Activated naive CD8-positive, alpha-beta T cell treated with anti-CD3 and anti-CD28 coated beads, Interleukin-2, amount 10 ng/mL, durations not matched to agents 7 days and 5 days (primary cell): ENCODE measurements around the gene TRAF3. TPM values are rescaled to one million over a fixed set of nuclear protein-coding genes. Genes with fewer than 3 reads are reported as not detected.
"Not testable (repeated sequence)": the region's sequence is repeated elsewhere in the genome, so short reads cannot be mapped to it uniquely, and the experiment has no call there.

Experiments
- ATAC-seq: fragments of 150-1000 bp; cut with Tn5 transposase; one replicate; pipeline ENCODE4 v1.10.0; 2021; ENCODE audit warnings: low read depth, moderate library complexity
- POLR2A ChIA-PET: fragments of 350-600 bp; sonication (Branson Sonifier 250); formaldehyde crosslinking; loops from one replicate; lab custom pipeline; 2021; ENCODE audit warnings: antibody characterized with exemption; lab: Charles Lee
- DNase-seq: peaks from one replicate; pipeline ENCODE4 v3.0.0; 2021
- H3K27ac Mint-ChIP-seq: one replicate; pipeline ENCODE4 v1.8.0; 2022; ENCODE audit warnings: mild to moderate bottlenecking, mixed read lengths
- H3K27me3 Mint-ChIP-seq: one replicate; pipeline ENCODE4 v1.8.0; 2022; ENCODE audit warnings: mild to moderate bottlenecking, moderate library complexity, mixed read lengths
- H3K36me3 Mint-ChIP-seq: one replicate; pipeline ENCODE4 v1.8.0; 2021; ENCODE audit warnings: mild to moderate bottlenecking, mixed read lengths
- H3K4me1 Mint-ChIP-seq: one replicate; pipeline ENCODE4 v1.8.0; 2021; ENCODE audit warnings: mixed read lengths
- H3K4me3 Mint-ChIP-seq: one replicate; pipeline ENCODE4 v1.8.0; 2022; ENCODE audit warnings: mild to moderate bottlenecking, moderate library complexity, mixed read lengths
- H3K9me3 Mint-ChIP-seq: one replicate; pipeline ENCODE4 v1.8.0; 2021; ENCODE audit warnings: mixed read lengths
- total RNA-seq, 2 experiments: library from RNA; stranded (reverse); gene quantifications; one replicate each; pipeline ENCODE4 v1.2.3, GENCODE V29; 2021

The TRAF3 gene
- total RNA-seq, 2 experiments from 2014 or later, result 31.1 to 32.9 TPM

DNA sequence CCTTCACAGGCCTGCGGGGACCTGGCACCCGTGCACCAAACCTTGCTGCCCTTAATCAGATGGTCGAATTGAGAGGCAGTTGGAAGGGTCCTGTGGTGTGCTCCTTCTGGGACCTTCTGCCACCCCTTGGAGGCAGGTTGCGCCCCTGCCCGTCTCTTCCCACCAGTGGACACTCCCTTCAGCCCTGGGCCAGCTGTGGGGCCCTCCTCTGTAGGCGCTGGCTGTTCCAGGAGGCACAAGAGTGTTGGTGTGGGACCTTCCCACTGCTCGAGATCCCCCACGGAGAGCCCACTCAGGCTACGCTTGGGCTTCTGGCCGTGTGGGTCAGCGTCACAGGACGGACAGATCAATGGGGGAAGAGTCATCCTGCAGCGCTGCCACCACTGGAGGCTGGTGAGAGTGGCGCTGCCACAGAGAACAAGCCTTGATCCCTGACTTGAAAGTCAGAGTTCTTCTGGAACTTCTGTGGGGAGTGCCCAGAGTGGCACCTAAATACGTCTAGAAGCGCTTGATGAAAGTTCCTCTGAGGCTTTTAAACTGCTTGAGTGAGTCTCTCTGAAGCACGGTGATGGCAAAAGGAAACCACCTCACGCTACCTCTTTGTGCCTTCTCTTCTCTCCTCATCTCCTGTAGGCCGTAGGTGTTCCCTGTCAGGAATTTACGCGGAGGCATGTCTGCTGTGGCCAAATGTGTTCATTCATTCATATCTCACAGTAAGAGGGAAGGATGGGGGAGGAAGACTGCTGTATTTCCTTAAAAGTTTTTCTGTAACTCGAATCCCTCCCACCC is 48.3 kb downstream of the TRAF3 start:
- no peak for DNase-seq
- H3K4me3 Mint-ChIP-seq, result no peak overlapping the region
- H3K9me3 Mint-ChIP-seq, result no peaks in the 10 kb centered on the region
- H3K27ac Mint-ChIP-seq, result no peak overlapping the region
- no peak for ATAC-seq
- H3K27me3 Mint-ChIP-seq, result no peaks in the 10 kb centered on the region
- H3K36me3 Mint-ChIP-seq, result no peaks in the 10 kb centered on the region
- peaks cover 11% of the 10 kb centered on the region for H3K4me1 Mint-ChIP-seq
- POLR2A ChIA-PET, result no interaction called here

- Mint-ChIP-seq H3K4me1 (peaks cover 16% of the 10 kb centered on the region), H3K9me3 (no peaks in the 10 kb centered on the region), H3K27ac (no peak overlapping the region), H3K36me3 (peaks cover 2% of the 10 kb centered on the region), H3K27me3 (no peaks in the 10 kb centered on the region), H3K4me3 (no peak overlapping the region)
- no peak for ATAC-seq
- DNase-seq, result no peak
- POLR2A ChIA-PET, result no interaction called here
Measured at GRCh38 chr14:102826161-102826560, 48.9 kb downstream of the TRAF3 start.

DNA sequence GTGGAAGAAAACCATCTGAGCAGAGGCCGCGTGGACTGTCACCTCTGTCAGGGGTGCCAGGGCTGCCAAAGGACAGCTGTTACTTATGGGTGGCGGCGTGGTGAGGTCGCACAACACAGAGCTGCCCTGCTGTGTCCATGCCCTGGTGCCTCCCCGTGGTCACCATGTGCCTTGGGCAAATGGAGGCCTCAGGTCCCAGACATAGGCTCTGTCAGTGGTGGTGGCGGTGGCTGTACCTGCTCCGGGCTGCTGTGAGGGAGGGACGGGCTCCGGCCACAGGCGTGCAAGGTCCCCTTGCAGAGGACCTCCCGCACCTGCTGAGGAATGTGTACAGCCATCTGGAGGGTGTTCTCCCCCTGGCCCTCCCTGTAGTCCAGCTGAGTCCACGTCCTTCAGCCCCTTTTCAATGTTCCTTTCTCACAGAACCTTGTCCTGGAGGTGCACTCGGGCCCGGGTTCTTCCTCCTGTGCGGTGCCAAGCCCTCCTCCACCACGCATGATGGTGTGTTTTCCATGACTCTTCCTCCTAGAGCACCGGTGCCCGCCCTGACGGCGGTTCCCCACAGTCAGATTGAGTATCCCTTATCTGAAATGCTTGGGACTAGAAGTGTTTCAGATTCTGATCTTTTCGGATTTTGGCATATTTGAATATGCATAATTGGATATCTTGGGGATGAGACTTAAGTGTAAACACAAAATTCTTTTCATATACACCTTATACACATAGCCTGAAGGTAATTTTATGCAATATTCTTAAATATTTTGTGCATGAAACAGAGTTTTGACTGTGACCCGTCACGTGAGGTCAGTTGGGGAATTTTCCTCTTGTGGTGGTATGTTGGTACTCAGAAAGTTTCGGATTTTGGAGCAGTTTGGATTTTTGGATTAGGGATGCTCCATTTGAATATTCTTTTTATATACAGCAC is 49.8 kb downstream of the TRAF3 start:
- DNase-seq (no peak), ATAC-seq (no peak)
- H3K4me1 Mint-ChIP-seq, result peaks cover 16% of the 10 kb centered on the region
- H3K4me3 Mint-ChIP-seq, result no peak overlapping the region
- H3K27ac Mint-ChIP-seq, result no peak overlapping the region
- H3K9me3 Mint-ChIP-seq, result no peaks in the 10 kb centered on the region
- H3K36me3 Mint-ChIP-seq, result peaks cover 2% of the 10 kb centered on the region
- POLR2A ChIA-PET, result no interaction called here
- no peaks in the 10 kb centered on the region for H3K27me3 Mint-ChIP-seq

GRCh38 chr14:102827716-102828115 is 50.5 kb downstream of the TRAF3 start:
- H3K4me1 Mint-ChIP-seq, result peaks cover 16% of the 10 kb centered on the region
- no peak for ATAC-seq
- no peak overlapping the region for H3K27ac Mint-ChIP-seq
- no peaks in the 10 kb centered on the region for H3K27me3 Mint-ChIP-seq
- no peak overlapping the region for H3K4me3 Mint-ChIP-seq
- peaks cover 2% of the 10 kb centered on the region for H3K36me3 Mint-ChIP-seq
- POLR2A ChIA-PET, result no interaction called here
- H3K9me3 Mint-ChIP-seq, result no peaks in the 10 kb centered on the region
- no peak for DNase-seq

DNA sequence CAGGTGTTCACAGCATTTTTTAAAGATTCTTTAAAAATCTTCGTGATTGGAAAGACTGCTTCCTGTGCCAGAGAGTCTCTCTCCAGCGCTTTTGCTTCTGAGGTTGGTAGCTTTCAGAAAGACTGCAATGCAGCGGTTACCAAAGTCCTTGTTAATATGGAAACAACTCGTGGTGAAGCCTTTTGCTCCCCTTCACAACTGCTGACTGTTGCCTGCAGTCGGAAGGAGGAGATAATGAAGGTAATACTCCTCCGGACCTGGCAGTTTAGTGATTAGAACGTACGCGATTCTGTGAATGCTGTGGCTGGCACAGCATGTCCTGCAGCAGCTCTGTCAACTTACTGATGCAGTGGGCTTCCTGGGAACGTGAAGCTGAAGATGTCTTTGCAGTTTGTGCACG is 50.9 kb downstream of the TRAF3 start:
- Mint-ChIP-seq H3K36me3 (peaks cover 4% of the 10 kb centered on the region), H3K27ac (no peak overlapping the region), H3K4me1 (peaks cover 13% of the 10 kb centered on the region), H3K4me3 (no peak overlapping the region), H3K27me3 (no peaks in the 10 kb centered on the region), H3K9me3 (no peaks in the 10 kb centered on the region)
- no peak for DNase-seq
- POLR2A ChIA-PET, result no interaction called here
- ATAC-seq, result no peak

- peaks cover 9% of the 10 kb centered on the region for H3K36me3 Mint-ChIP-seq
- no peak for ATAC-seq
- DNase-seq, result no peak
- no peak overlapping the region for H3K4me3 Mint-ChIP-seq
- no peaks in the 10 kb centered on the region for H3K27me3 Mint-ChIP-seq
- H3K27ac Mint-ChIP-seq, result no peak overlapping the region
- peaks cover 13% of the 10 kb centered on the region for H3K4me1 Mint-ChIP-seq
- POLR2A ChIA-PET, result no interaction called here
- H3K9me3 Mint-ChIP-seq, result no peaks in the 10 kb centered on the region
Measured at GRCh38 chr14:102829016-102829548, 51.8 kb downstream of the TRAF3 start.

DNA sequence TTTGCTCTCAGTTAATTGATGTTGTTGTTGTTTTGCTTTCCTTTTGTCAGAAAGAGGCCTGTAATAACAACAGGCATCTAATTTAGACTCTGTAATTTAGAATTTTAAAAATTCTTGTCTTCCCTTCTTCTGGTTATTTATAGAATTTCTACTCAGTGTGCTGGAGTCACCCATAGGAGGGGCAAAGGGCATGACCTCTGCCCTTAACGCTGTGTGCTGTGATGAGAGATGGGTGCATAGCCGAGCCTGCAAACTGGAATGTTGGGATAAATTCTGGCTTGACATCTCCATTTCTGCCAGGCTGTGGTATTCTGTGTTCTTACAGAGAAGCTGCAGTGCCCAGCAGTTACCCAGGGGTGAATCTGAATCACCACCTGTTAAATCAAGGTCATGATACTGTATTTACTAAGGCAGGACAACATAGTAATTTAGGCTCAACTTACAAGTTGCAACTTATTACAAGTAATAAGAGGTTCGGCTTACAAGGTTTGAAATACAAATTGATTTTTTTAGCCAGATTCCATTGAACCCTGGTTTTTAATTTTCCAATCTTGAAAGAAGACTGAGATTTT is 53.3 kb downstream of the TRAF3 start:
- DNase-seq (no peak), ATAC-seq (no peak)
- H3K4me3 Mint-ChIP-seq, result no peak overlapping the region
- peaks cover 13% of the 10 kb centered on the region for H3K4me1 Mint-ChIP-seq
- H3K27ac Mint-ChIP-seq, result peak overlapping the region; percentile 43
- H3K27me3 Mint-ChIP-seq, result no peaks in the 10 kb centered on the region
- no peaks in the 10 kb centered on the region for H3K9me3 Mint-ChIP-seq
- POLR2A ChIA-PET, result no interaction called here
- H3K36me3 Mint-ChIP-seq, result peaks cover 13% of the 10 kb centered on the region

DNA sequence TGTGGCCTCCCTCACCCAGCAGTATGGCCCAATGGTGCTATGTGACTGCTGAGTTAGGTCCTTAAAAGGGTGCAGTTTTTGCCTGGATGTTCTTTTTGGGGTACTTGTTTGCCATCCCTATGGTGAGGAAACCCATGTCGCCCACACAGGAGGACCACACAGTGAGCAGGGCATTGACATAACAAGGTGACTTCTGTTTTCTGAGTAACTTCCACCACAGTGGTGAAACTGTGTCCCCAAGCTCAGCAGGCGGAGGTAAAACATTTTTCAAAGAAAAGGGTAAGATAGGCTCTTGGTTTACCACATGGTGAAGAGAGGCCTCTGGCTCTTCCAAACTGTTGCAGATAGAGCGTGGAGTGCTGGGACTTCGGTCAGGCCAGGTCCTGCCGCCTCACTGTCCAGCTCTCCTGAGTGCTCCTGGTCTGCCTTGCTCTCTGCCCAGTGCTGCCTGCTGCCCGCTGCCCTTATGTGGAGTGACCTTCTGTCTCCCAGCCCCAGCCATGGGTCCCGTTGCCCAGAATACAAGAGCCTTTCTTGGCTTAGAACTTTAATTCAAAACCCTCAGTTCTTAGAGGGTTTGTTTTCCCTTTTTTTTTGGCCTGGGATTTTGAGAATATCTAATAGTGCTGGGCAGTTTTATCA is 54.0 kb downstream of the TRAF3 start:
- POLR2A ChIA-PET, result no interaction called here
- Mint-ChIP-seq H3K4me3 (peak overlapping the region; percentile 18), H3K9me3 (no peaks in the 10 kb centered on the region), H3K4me1 (peaks cover 13% of the 10 kb centered on the region), H3K36me3 (peaks cover 13% of the 10 kb centered on the region), H3K27ac (peak overlapping the region; percentile 17), H3K27me3 (no peaks in the 10 kb centered on the region)
- ATAC-seq, result peak; percentile 60
- no peak for DNase-seq

GRCh38 chr14:102833341-102833740 is 56.1 kb downstream of the TRAF3 start:
- ATAC-seq, result no peak
- no peak overlapping the region for H3K4me3 Mint-ChIP-seq
- no peak overlapping the region for H3K27ac Mint-ChIP-seq
- H3K36me3 Mint-ChIP-seq, result peaks cover 13% of the 10 kb centered on the region
- peaks cover 13% of the 10 kb centered on the region for H3K4me1 Mint-ChIP-seq
- H3K27me3 Mint-ChIP-seq, result no peaks in the 10 kb centered on the region
- POLR2A ChIA-PET, result no interaction called here
- DNase-seq, result no peak
- no peaks in the 10 kb centered on the region for H3K9me3 Mint-ChIP-seq

DNA sequence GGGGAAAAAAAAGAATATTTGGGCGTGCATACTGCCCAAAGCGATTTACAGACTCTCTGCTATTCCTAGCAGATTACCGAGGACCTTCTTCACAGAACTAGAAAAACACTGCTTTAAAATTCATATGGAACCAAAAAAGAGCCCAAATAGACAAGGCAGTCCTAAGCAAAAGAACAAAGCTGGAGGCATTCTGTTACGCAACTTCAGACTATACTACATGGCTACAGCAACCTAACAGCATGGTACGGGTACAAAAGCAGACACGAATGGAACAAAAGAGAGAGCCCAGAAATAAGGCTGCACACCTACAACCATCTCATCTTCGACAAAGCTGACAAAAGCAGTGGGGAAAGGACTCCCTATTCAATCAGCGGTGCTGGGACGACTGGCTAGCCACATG is 56.7 kb downstream of the TRAF3 start:
- no peaks in the 10 kb centered on the region for H3K27me3 Mint-ChIP-seq
- H3K36me3 Mint-ChIP-seq, result peaks cover 13% of the 10 kb centered on the region
- ATAC-seq (no peak), DNase-seq (no peak)
- no peak overlapping the region for H3K27ac Mint-ChIP-seq
- no peak overlapping the region for H3K4me3 Mint-ChIP-seq
- H3K4me1 Mint-ChIP-seq, result peaks cover 13% of the 10 kb centered on the region
- POLR2A ChIA-PET, result no interaction called here
- no peaks in the 10 kb centered on the region for H3K9me3 Mint-ChIP-seq

DNA sequence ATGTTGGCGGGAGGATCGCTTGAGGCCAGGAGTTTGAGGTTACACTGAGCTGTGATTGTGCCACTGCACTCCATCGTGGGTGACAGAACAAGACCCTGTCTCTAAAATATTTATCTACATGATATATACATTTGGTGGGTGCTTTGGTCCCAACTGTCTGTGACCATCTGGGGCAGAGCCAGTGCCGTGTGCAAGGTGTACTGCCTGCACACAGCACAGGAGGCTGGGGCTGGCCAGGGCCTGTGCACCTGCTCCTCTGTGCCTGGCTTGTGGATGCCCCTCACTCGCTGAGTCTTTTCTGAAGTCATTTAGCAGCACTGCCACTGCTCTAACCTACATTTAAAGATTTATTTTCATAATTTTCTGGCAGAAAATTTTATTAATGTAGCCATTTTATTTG is 58.7 kb downstream of the TRAF3 start:
- H3K4me3 Mint-ChIP-seq, result no peak overlapping the region
- no peaks in the 10 kb centered on the region for H3K27me3 Mint-ChIP-seq
- no peak for ATAC-seq
- no peaks in the 10 kb centered on the region for H3K9me3 Mint-ChIP-seq
- no peak overlapping the region for H3K27ac Mint-ChIP-seq
- POLR2A ChIA-PET, result no interaction called here
- peaks cover 8% of the 10 kb centered on the region for H3K4me1 Mint-ChIP-seq
- peaks cover 14% of the 10 kb centered on the region for H3K36me3 Mint-ChIP-seq
- DNase-seq, result no peak

GRCh38 chr14:102837120-102837519 is 59.9 kb downstream of the TRAF3 start:
- H3K27ac Mint-ChIP-seq, POLR2A ChIA-PET: not testable (repeated sequence)
- H3K36me3 Mint-ChIP-seq, result peaks cover 12% of the 10 kb centered on the region

GRCh38 chr14:102838501-102838900 is 61.3 kb downstream of the TRAF3 start:
- Mint-ChIP-seq H3K27me3 (no peaks in the 10 kb centered on the region), H3K36me3 (peaks cover 8% of the 10 kb centered on the region), H3K4me1 (peaks cover 5% of the 10 kb centered on the region), H3K9me3 (no peaks in the 10 kb centered on the region), H3K4me3 (no peak overlapping the region), H3K27ac (no peak overlapping the region)
- POLR2A ChIA-PET, result no interaction called here
- no peak for DNase-seq
- no peak for ATAC-seq

More at GRCh38 chr14:102837120-102837519, 59.9 kb downstream of the TRAF3 start:
- DNase-seq, H3K9me3 Mint-ChIP-seq, ATAC-seq, H3K27me3 Mint-ChIP-seq, H3K4me3 Mint-ChIP-seq, H3K4me1 Mint-ChIP-seq: not testable (repeated sequence)
